Sigmoid colon (tissue), 4 donors: ENCODE results near the gene AHCYL2.

Experiments used
- CTCF ChIP-seq, 4 experiments: fragments of 450-650 bp in 3 of 4; fragments of 200-600 bp in 1 of 4; IDR thresholded peaks; one replicate each; pipeline ENCODE4 v1.5.1; 2016 to 2019; ENCODE audit warnings: antibody characterized with exemption in 4 of 4, mild to moderate bottlenecking in 3 of 4, moderate library complexity in 2 of 4
- EP300 ChIP-seq, 4 donors: sonication (generic); formaldehyde crosslinking; IDR thresholded peaks; one replicate each; pipeline ENCODE4 v1.6.1; 2017; ENCODE audit warnings: antibody characterized with exemption in 4 of 4
- POLR2A ChIP-seq, 2 donors: fragments of 450-650 bp; IDR thresholded peaks; one replicate each; pipeline ENCODE4 v1.6.1; 2016; ENCODE audit warnings: antibody characterized with exemption in 2 of 2, mild to moderate bottlenecking in 2 of 2, moderate library complexity in 2 of 2
- POLR2AphosphoS5 ChIP-seq, 4 donors: sonication (generic); formaldehyde crosslinking; IDR thresholded peaks; one replicate each; pipeline ENCODE4 v1.6.1; 2017; ENCODE audit warnings: antibody characterized with exemption in 4 of 4

GRCh38 chr7:129341212-129341611 is 116.4 kb downstream of the AHCYL2 start:
- TF ChIP-seq CTCF (IDR thresholded peaks at IDR 0.05) (no peak), POLR2A (IDR thresholded peaks at IDR 0.05) (no peak), POLR2AphosphoS5 (IDR thresholded peaks at IDR 0.05) (no peak), EP300 (IDR thresholded peaks at IDR 0.05) (no peak)
